T-helper 17 cell (primary cell): Measurements from ENCODE around the gene CDC73. TPM values are rescaled to one million over a fixed set of nuclear protein-coding genes. Genes with fewer than 3 reads are reported as not detected.
"Not testable (repeated sequence)": the region's sequence is repeated elsewhere in the genome, so short reads cannot be mapped to it uniquely, and the experiment has no call there.

Experiments used
- ATAC-seq: fragments of 150-1000 bp; cut with Tn5 transposase; 2 replicates; pipeline ENCODE4 v1.10.0; 2021; ENCODE audit warnings: mild to moderate bottlenecking, moderate library complexity
- DNase-seq, 3 donors: peaks; one replicate each; pipeline versions ENCODE4 v3.0.0 to v3.0.0-alpha.2; 2020 to 2021
- H3K9me3 ChIP-seq: one replicate; pipeline ENCODE4 v1.7.0; 2013; ENCODE audit warnings: low read length, mild to moderate bottlenecking; ENCODE audit not compliant: control insufficient read depth, poor library complexity, severe bottlenecking
- H3K27ac Mint-ChIP-seq: one replicate; pipeline ENCODE4 v1.8.0; 2022; ENCODE audit warnings: mild to moderate bottlenecking, moderate library complexity, mixed read lengths
- H3K27me3 Mint-ChIP-seq: one replicate; pipeline ENCODE4 v1.8.0; 2022; ENCODE audit warnings: mixed read lengths
- H3K36me3 Mint-ChIP-seq: one replicate; pipeline ENCODE4 v1.8.0; 2022; ENCODE audit warnings: low read depth, mixed read lengths
- H3K4me1 Mint-ChIP-seq: one replicate; pipeline ENCODE4 v1.8.0; 2022; ENCODE audit warnings: mild to moderate bottlenecking, mixed read lengths
- H3K4me3 Mint-ChIP-seq: one replicate; pipeline ENCODE4 v1.8.0; 2022; ENCODE audit warnings: mild to moderate bottlenecking, moderate library complexity, mixed read lengths
- total RNA-seq, 4 donors: library from RNA in 2 of 4; stranded (reverse) in 2 of 4; gene quantifications; one replicate each; pipeline ENCODE4 v1.2.3 and lab custom pipeline; 2022 to 2026

Gene CDC73
- total RNA-seq, 2 donors from 2014 or later, result 73.2 to 84.9 TPM

DNA sequence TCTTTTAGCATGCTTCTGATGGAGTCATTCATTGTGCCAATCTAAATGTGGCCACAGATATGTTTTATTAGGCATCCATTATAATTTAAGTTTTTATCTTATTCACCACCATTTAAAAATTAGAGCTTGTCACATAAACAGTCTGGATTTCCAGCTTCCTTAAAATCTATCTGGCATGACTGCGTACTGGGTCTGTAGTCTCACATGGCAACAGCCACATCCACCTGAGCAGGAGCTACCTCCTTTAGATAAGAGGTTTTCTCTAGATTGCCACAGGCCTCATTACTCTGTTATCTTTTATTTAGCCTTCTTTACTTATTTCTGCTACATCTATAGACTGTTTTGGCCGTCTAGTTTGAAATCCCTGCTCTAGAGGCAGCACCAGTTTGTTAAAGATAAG is 35.5 kb downstream of the CDC73 start:
- peak overlapping the region; percentile 61 for H3K27ac Mint-ChIP-seq
- no peak overlapping the region for H3K4me3 Mint-ChIP-seq
- H3K4me1 Mint-ChIP-seq, result peaks cover 17% of the 10 kb centered on the region
- H3K27me3 Mint-ChIP-seq, result no peaks in the 10 kb centered on the region
- ATAC-seq, result no peak
- H3K36me3 Mint-ChIP-seq, result peaks cover 13% of the 10 kb centered on the region
- no peak for DNase-seq
- H3K9me3 ChIP-seq, result no peaks in the 10 kb centered on the region

GRCh38 chr1:193176113-193176512 is 54.3 kb downstream of the CDC73 start:
- no peak for ATAC-seq
- peaks cover 10% of the 10 kb centered on the region for H3K4me1 Mint-ChIP-seq
- H3K9me3 ChIP-seq, result peaks cover 13% of the 10 kb centered on the region
- H3K27ac Mint-ChIP-seq, result peak overlapping the region; percentile 3
- H3K36me3 Mint-ChIP-seq, result peaks cover 5% of the 10 kb centered on the region
- no peak overlapping the region for H3K4me3 Mint-ChIP-seq
- no peak for DNase-seq
- H3K27me3 Mint-ChIP-seq, result no peaks in the 10 kb centered on the region

- peaks cover 14% of the 10 kb centered on the region for H3K9me3 ChIP-seq
- DNase-seq (no peak), ATAC-seq (no peak)
- Mint-ChIP-seq H3K36me3 (peaks cover 5% of the 10 kb centered on the region), H3K4me1 (peaks cover 14% of the 10 kb centered on the region), H3K27me3 (no peaks in the 10 kb centered on the region), H3K4me3 (no peak overlapping the region), H3K27ac (peak overlapping the region; percentile 3)
Observed at GRCh38 chr1:193176788-193177187, 55.0 kb downstream of the CDC73 start.

DNA sequence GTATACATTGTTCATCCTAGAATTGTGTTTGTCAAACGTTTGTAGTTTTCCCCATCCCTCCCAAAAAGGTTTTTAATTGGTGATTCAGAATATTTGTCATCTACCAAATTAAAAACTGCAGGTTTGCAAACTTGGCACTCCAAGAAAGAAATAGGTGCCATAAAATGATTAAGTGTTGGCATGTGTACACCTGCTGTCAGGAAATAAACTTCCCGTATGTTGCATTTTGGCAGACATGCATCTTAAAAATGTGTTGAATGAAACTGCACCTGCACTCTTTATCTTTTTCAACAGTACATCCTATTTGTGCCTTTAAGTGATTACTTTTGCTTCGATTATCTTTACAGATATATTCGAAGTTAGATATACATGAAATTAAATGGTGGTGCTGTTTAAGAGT is 57.3 kb downstream of the CDC73 start:
- H3K4me1 Mint-ChIP-seq, result peaks cover 12% of the 10 kb centered on the region
- H3K4me3 Mint-ChIP-seq, result no peak overlapping the region
- peaks cover 3% of the 10 kb centered on the region for H3K36me3 Mint-ChIP-seq
- H3K27me3 Mint-ChIP-seq, result no peaks in the 10 kb centered on the region
- no peak overlapping the region for H3K27ac Mint-ChIP-seq
- ATAC-seq, result no peak
- peaks cover 18% of the 10 kb centered on the region for H3K9me3 ChIP-seq
- DNase-seq, result no peak

- H3K27ac Mint-ChIP-seq, result peak overlapping the region; percentile 44
- DNase-seq, result no peak
Observed at GRCh38 chr1:193181536-193181935, 59.7 kb downstream of the CDC73 start.

GRCh38 chr1:193181985-193182384 is 60.2 kb downstream of the CDC73 start:
- Mint-ChIP-seq H3K27me3 (no peaks in the 10 kb centered on the region), H3K4me1 (peaks cover 23% of the 10 kb centered on the region), H3K4me3 (no peak overlapping the region), H3K27ac (peak overlapping the region; percentile 44), H3K36me3 (no peaks in the 10 kb centered on the region)
- H3K9me3 ChIP-seq, result peaks cover 18% of the 10 kb centered on the region
- ATAC-seq (no peak), DNase-seq (no peak)

More at GRCh38 chr1:193181536-193181935, 59.7 kb downstream of the CDC73 start:
- no peaks in the 10 kb centered on the region for H3K27me3 Mint-ChIP-seq
- peaks cover 18% of the 10 kb centered on the region for H3K9me3 ChIP-seq
- ATAC-seq, result no peak
- no peak overlapping the region for H3K4me3 Mint-ChIP-seq
- H3K4me1 Mint-ChIP-seq, result peaks cover 19% of the 10 kb centered on the region
- H3K36me3 Mint-ChIP-seq, result no peaks in the 10 kb centered on the region

DNA sequence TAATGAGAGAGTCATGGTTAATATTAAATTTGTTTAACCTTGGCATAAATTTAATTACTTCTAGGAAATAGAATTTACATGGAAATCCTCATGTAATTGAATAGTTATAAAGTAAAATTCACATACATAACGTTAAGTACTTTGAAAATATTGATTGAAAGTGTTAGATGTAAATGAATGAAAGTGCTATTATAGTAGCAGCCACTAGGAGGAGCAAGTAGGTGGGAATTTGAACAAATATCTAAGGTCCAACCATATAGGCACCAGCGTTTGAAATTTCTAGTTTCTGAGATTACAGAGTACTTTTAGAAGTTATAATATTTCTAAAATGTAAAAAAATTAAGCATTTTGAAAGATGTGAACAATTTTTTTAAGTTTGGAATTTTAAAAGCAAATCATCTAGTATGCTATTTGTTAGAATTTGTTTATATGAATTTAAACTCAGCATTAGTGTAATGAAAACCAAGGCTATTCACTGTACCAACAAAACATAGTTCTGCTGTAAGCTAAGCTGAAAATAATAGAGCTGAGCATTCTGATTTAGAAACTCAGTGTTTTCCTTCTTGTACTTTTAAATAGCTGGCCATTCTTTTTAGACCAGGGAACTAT is 61.3 kb downstream of the CDC73 start:
- H3K4me3 Mint-ChIP-seq, result peak overlapping the region; percentile 69
- H3K4me1 Mint-ChIP-seq, result peaks cover 23% of the 10 kb centered on the region
- no peaks in the 10 kb centered on the region for H3K36me3 Mint-ChIP-seq
- H3K27me3 Mint-ChIP-seq, result no peaks in the 10 kb centered on the region
- peak; percentile 66 for ATAC-seq
- peak overlapping the region; percentile 91 for H3K27ac Mint-ChIP-seq
- peaks cover 18% of the 10 kb centered on the region for H3K9me3 ChIP-seq
- DNase-seq, result no peak

GRCh38 chr1:193184776-193185175 is 62.9 kb downstream of the CDC73 start:
- Mint-ChIP-seq H3K27ac (peak overlapping the region; percentile 91), H3K27me3 (no peaks in the 10 kb centered on the region), H3K4me3 (peak overlapping the region; percentile 96), H3K4me1 (peaks cover 28% of the 10 kb centered on the region), H3K36me3 (no peaks in the 10 kb centered on the region)
- H3K9me3 ChIP-seq, result peaks cover 18% of the 10 kb centered on the region
- no peak for ATAC-seq
- no peak for DNase-seq

DNA sequence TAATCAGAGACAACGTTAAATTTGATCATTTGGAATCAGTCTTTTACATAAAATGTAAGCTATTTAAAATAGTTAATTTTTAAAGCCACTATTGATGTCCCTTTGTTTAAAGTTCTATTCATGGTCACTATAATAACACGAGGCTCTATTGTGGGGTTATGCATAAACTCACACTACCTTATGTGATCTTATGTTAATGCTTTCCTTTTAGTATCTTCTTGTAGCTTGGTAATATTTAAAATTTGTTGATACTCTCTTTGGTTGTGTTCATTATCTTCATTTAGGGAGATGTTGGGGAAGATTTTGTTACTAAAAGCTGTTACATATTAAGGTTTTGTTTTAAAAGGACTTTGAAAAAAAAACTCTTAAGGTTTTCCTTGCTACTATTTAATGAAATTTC is 63.4 kb downstream of the CDC73 start:
- peak overlapping the region; percentile 91 for H3K27ac Mint-ChIP-seq

GRCh38 chr1:193185901-193186731 is 64.3 kb downstream of the CDC73 start, which contains the start of gene B3GALT2:
B3GALT2 (minus strand) TSS chr1:193186613; CDS start chr1:193181562, 5,051 bp downstream.
- DNase-seq (peak in 2 of 3 donors; percentile 13 to 17), ATAC-seq (peak; percentile 78)
- H3K27ac Mint-ChIP-seq, result peak within 1 kb of the TSS; percentile 91

More for the DNA sequence above, 63.4 kb downstream of the CDC73 start:
- DNase-seq (no peak), ATAC-seq (no peak)
- H3K9me3 ChIP-seq, result peaks cover 15% of the 10 kb centered on the region
- Mint-ChIP-seq H3K36me3 (no peaks in the 10 kb centered on the region), H3K4me3 (peak overlapping the region; percentile 96), H3K4me1 (peaks cover 32% of the 10 kb centered on the region), H3K27me3 (no peaks in the 10 kb centered on the region)

GRCh38 chr1:193187114-193187513 is 65.3 kb downstream of the CDC73 start:
- peaks cover 35% of the 10 kb centered on the region for H3K4me1 Mint-ChIP-seq
- DNase-seq (no peak), ATAC-seq (no peak)
- peaks cover under 1% of the 10 kb centered on the region for H3K9me3 ChIP-seq
- H3K36me3 Mint-ChIP-seq, result no peaks in the 10 kb centered on the region
- H3K4me3 Mint-ChIP-seq, result peak overlapping the region; percentile 96
- peak overlapping the region; percentile 91 for H3K27ac Mint-ChIP-seq
- H3K27me3 Mint-ChIP-seq, result no peaks in the 10 kb centered on the region

More at GRCh38 chr1:193185901-193186731, 64.3 kb downstream of the CDC73 start, which contains the start of gene B3GALT2:
- Mint-ChIP-seq H3K27me3 (no peaks in the 10 kb centered on the region), H3K4me3 (peak within 1 kb of the TSS; percentile 96), H3K4me1 (peaks cover 38% of the 10 kb centered on the region), H3K36me3 (no peaks in the 10 kb centered on the region)
- H3K9me3 ChIP-seq, result peaks cover 9% of the 10 kb centered on the region

DNA sequence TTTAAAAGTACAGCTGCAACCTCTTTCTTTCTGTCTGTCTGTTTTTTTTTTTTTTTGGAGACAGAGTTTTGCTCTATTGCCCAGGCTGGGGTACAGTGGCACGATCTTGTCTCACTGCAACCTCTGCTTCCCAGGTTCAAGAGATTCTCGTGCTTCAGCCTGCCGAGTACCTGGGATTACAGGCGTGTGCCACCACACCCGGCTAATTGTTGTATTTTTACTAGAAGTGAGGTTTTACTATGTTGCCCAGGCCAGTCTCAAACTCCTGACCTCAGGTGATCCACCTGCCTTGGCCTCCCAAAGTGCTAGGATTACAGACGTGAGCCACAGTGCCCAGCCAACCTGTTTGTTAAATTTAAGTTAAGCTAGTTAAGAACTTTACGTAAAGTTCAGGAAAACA is 67.1 kb downstream of the CDC73 start:
- H3K9me3 ChIP-seq, DNase-seq, H3K36me3 Mint-ChIP-seq, H3K27me3 Mint-ChIP-seq, ATAC-seq: not testable (repeated sequence)
- Mint-ChIP-seq H3K4me3 (peak overlapping the region; percentile 15), H3K27ac (peak overlapping the region; percentile 91), H3K4me1 (peaks cover 32% of the 10 kb centered on the region)

- H3K27me3 Mint-ChIP-seq, result no peaks in the 10 kb centered on the region
- no peak for ATAC-seq
- no peaks in the 10 kb centered on the region for H3K9me3 ChIP-seq
- DNase-seq, result no peak
- peaks cover 30% of the 10 kb centered on the region for H3K4me1 Mint-ChIP-seq
- H3K4me3 Mint-ChIP-seq, result no peak overlapping the region
- no peaks in the 10 kb centered on the region for H3K36me3 Mint-ChIP-seq
- peak overlapping the region; percentile 91 for H3K27ac Mint-ChIP-seq
Observed at GRCh38 chr1:193189442-193190095, 67.7 kb downstream of the CDC73 start.
